Measurements from ENCODE around the gene NDUFC1.
"Not testable (repeated sequence)": the region's sequence is repeated elsewhere in the genome, so short reads cannot be mapped to it uniquely, and the experiment has no call there.

The NDUFC1 gene

GRCh38 chr4:139297001-139297410 lies 5.3 kb downstream of the NDUFC1 start:
- DNase-seq (ENCODE audit: low spot score), result no peak

GRCh38 chr4:139295942-139296299 lies 6.4 kb downstream of the NDUFC1 start:
- no peak for DNase-seq (ENCODE audit: low spot score)

- peak; percentile 97 for DNase-seq (ENCODE audit: low spot score)
Measured at GRCh38 chr4:139295206-139295941, 6.9 kb downstream of the NDUFC1 start.

- no peak for DNase-seq (ENCODE audit: low spot score)
Measured at GRCh38 chr4:139286186-139286698, 16.0 kb downstream of the NDUFC1 start.

GRCh38 chr4:139282721-139283075 lies 19.6 kb downstream of the NDUFC1 start:
- DNase-seq (ENCODE audit: low spot score), result no peak

- no peak for DNase-seq (ENCODE audit: low spot score)
Measured at GRCh38 chr4:139282065-139282720, 20.1 kb downstream of the NDUFC1 start.

GRCh38 chr4:139279760-139280620 lies 22.3 kb downstream of the NDUFC1 start, which contains the start of gene MGARP:
TSS of gene MGARP (minus strand) at chr4:139280225. CDS start at chr4:139280158, 67 bp downstream.
- DNase-seq (ENCODE audit: low spot score), result peak; percentile 81

- peak; percentile 64 for DNase-seq (ENCODE audit: low spot score)
Measured at GRCh38 chr4:139278912-139279759, 23.1 kb downstream of the NDUFC1 start.

- DNase-seq (ENCODE audit: low spot score), result no peak
Measured at GRCh38 chr4:139278485-139278884, 23.8 kb downstream of the NDUFC1 start.

GRCh38 chr4:139275281-139275735 lies 27.0 kb downstream of the NDUFC1 start:
- DNase-seq (ENCODE audit: low spot score), result no peak

GRCh38 chr4:139274790-139275189 lies 27.5 kb downstream of the NDUFC1 start:
- no peak for DNase-seq (ENCODE audit: low spot score)

GRCh38 chr4:139273835-139274234 lies 28.4 kb downstream of the NDUFC1 start:
- no peak for DNase-seq (ENCODE audit: low spot score)

- no peak for DNase-seq (ENCODE audit: low spot score)
Measured at GRCh38 chr4:139267301-139267700, 35.0 kb downstream of the NDUFC1 start.

GRCh38 chr4:139266583-139267257 lies 35.6 kb downstream of the NDUFC1 start:
- peak; percentile 55 for DNase-seq (ENCODE audit: low spot score)

- no peak for DNase-seq (ENCODE audit: low spot score)
Measured at GRCh38 chr4:139266208-139266582, 36.1 kb downstream of the NDUFC1 start.

- DNase-seq (ENCODE audit: low spot score), result no peak
Measured at GRCh38 chr4:139265654-139266053, 36.6 kb downstream of the NDUFC1 start.

GRCh38 chr4:139256349-139256748 lies 45.9 kb downstream of the NDUFC1 start:
- DNase-seq (ENCODE audit: low spot score), result no peak

GRCh38 chr4:139255581-139255980 lies 46.7 kb downstream of the NDUFC1 start:
- DNase-seq (ENCODE audit: low spot score), result not testable (repeated sequence)

GRCh38 chr4:139253713-139254112 lies 48.6 kb downstream of the NDUFC1 start:
- no peak for DNase-seq (ENCODE audit: low spot score)

- DNase-seq (ENCODE audit: low spot score), result no peak
Measured at GRCh38 chr4:139253046-139253445, 49.2 kb downstream of the NDUFC1 start.

- DNase-seq (ENCODE audit: low spot score), result no peak
Measured at GRCh38 chr4:139247700-139248238, 54.5 kb downstream of the NDUFC1 start.

All from ecto neural progenitor cell (in vitro differentiated cells).